ENCODE measurements around the gene TFG. TPM values are rescaled to one million over a fixed set of nuclear protein-coding genes. Genes with fewer than 3 reads are reported as not detected.
"Not testable (repeated sequence)": the region's sequence is repeated elsewhere in the genome, so short reads cannot be mapped to it uniquely, and the experiment has no call there.

TFG gene
- 29.4 and 65.3 TPM in 2 replicates for total RNA-seq (2014; rRNA removed; shearing (Covaris generic); ENCODE audit: low replicate concordance)

DNA sequence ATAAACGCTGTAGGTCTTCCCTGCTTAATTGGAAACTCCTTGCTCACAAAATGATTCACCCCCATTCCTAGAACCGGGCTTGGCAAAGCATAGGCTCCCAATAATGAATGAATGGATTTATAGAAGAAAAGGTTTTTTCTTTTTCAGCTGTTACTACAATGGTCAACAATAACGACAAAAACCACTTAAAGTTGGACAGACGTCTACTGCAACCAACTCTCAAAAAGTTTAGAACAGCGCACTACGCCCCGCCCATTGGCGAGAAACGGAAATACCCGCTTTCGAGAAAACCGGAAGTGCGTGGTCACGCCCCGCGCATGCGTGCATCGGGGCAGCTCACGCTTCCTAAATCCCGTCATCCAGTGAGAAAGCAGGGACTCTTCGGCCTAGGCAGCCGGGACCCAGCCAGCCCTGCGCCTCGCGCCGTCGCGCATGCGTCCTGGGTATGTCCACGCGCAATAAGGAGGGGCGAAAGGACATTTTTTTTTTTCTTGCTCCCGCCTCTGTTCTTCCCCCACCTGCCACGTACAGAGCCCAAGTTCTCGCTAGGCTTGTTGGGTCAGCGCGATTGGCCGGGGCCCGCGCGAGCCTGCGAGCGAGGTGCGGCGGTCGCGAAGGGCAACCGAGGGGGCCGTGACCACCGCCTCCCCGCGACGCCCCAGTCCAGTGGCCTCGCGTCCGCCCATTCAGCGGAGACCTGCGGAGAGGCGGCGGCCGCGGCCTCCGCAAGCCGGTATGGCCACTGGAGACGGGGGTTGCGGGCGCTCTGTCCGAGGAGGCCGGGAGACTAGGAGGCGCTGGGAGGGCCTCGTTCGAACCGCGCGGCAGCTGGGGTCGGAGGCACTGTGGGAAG lies at the start of gene TFG:
TSS of gene TFG (plus strand) at position 506 of the 853 bp plus-strand sequence. CDS start 4,192 bp downstream, outside the sequence.
- Histone ChIP-seq H3K9me2 (replicated peaks; ENCODE audit: insufficient read depth, low read length) (no peaks in the 10 kb centered on the region), H2AFZ (ENCODE audit: low read length) (peak within 1 kb of the TSS; percentile 16; the same call in 1 of the 2 replicates), H4K20me1 (ENCODE audit: insufficient read depth, low read depth, low read length) (peaks cover 16% of the 10 kb centered on the region; the same call in 1 of the 2 replicates), H3K36me3 (ENCODE audit: insufficient read depth, low read length) (peaks cover 24% of the 10 kb centered on the region), H3K79me2 (ENCODE audit: low read length) (peaks cover 47% of the 10 kb centered on the region), H3K9ac (ENCODE audit: low read length) (peak within 1 kb of the TSS; percentile 85), H3K4me2 (ENCODE audit: low read depth, low read length, poor library complexity, severe bottlenecking) (peak within 1 kb of the TSS; percentile 88), H3K27me3 (ENCODE audit: low read length) (no peaks in the 10 kb centered on the region), H3K27ac (ENCODE audit: low read length) (peak within 1 kb of the TSS; percentile 66), H3K4me1 (ENCODE audit: low read length) (peaks cover 22% of the 10 kb centered on the region), H3K4me3 (ENCODE audit: low read length) (peak within 1 kb of the TSS; percentile 75), H3K9me3 (ENCODE audit: low read length) (no peaks in the 10 kb centered on the region)
- DNase-seq: peak; percentile 99

DNA sequence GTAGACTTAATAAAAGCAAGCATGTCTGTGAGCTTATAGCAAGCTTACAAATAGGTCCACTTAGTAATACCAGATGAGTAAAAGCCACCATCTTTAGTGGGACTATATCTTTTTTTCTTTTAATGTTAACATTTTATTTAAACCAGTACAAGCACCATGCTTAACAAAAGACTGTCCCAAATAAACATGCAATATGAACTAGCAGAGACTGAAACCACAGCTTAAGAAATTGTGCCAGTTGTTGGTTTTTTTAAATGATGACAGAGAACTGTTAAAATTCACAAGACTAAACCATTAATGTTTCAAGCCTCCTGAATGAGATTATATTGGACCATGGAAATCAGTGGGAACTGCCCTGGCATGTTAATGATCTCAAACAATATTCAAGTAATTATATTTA lies 48.0 kb upstream of the TFG start:
- not testable (repeated sequence) for DNase-seq; H3K79me2 ChIP-seq (ENCODE audit: low read length); H3K4me1 ChIP-seq (ENCODE audit: low read length)

GRCh38 chr3:100662113-100662823 lies 47.0 kb upstream of the TFG start:
- no peak for DNase-seq
- Histone ChIP-seq H3K4me1 (ENCODE audit: low read length) (no peaks in the 10 kb centered on the region), H3K36me3 (ENCODE audit: insufficient read depth, low read length) (no peaks in the 10 kb centered on the region), H3K27ac (ENCODE audit: low read length) (no peak overlapping the region), H3K4me3 (ENCODE audit: low read length) (no peak overlapping the region), H2AFZ (ENCODE audit: low read length) (no peak overlapping the region), H3K4me2 (ENCODE audit: low read depth, low read length, poor library complexity, severe bottlenecking) (no peak overlapping the region), H3K27me3 (ENCODE audit: low read length) (no peaks in the 10 kb centered on the region), H3K9ac (ENCODE audit: low read length) (no peak overlapping the region), H4K20me1 (ENCODE audit: insufficient read depth, low read depth, low read length) (no peaks in the 10 kb centered on the region), H3K79me2 (ENCODE audit: low read length) (no peaks in the 10 kb centered on the region), H3K9me2 (replicated peaks; ENCODE audit: insufficient read depth, low read length) (no peaks in the 10 kb centered on the region), H3K9me3 (ENCODE audit: low read length) (no peaks in the 10 kb centered on the region)

More for the DNA sequence above, 48.0 kb upstream of the TFG start:
- not testable (repeated sequence) for H3K4me3 ChIP-seq (ENCODE audit: low read length); H3K36me3 ChIP-seq (ENCODE audit: insufficient read depth, low read length); H3K9me2 ChIP-seq (replicated peaks; ENCODE audit: insufficient read depth, low read length); H3K9ac ChIP-seq (ENCODE audit: low read length); H2AFZ ChIP-seq (ENCODE audit: low read length); H3K9me3 ChIP-seq (ENCODE audit: low read length); H3K4me2 ChIP-seq (ENCODE audit: low read depth, low read length, poor library complexity, severe bottlenecking); H3K27me3 ChIP-seq (ENCODE audit: low read length); H4K20me1 ChIP-seq (ENCODE audit: insufficient read depth, low read depth, low read length); H3K27ac ChIP-seq (ENCODE audit: low read length)

DNA sequence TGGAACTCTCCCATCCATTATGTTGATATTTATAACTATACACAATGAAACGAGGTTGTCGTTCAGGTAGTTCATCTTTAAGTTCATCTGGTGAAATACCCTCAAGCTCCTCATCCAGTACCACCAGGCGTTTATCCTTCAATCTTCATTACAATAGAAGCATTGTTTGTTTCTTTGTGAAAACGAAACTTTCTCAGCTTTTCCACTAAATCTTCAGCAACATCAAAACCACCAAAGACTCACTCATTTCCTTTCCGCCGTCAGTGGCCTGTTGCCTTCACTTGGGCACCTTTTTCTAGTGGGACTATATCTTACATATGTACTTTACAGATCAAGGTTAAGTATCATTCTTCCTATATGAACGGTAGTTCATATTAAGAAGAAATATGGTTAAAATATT lies 44.1 kb upstream of the TFG start:
- H3K4me2 ChIP-seq (ENCODE audit: low read depth, low read length, poor library complexity, severe bottlenecking): no peak overlapping the region
- H3K4me3 ChIP-seq (ENCODE audit: low read length): no peak overlapping the region
- no peak for DNase-seq
- H2AFZ ChIP-seq (ENCODE audit: low read length): no peak overlapping the region
- no peaks in the 10 kb centered on the region for H3K36me3 ChIP-seq (ENCODE audit: insufficient read depth, low read length)
- no peak overlapping the region for H3K27ac ChIP-seq (ENCODE audit: low read length)
- no peaks in the 10 kb centered on the region for H3K4me1 ChIP-seq (ENCODE audit: low read length)
- no peaks in the 10 kb centered on the region for H4K20me1 ChIP-seq (ENCODE audit: insufficient read depth, low read depth, low read length)
- H3K9ac ChIP-seq (ENCODE audit: low read length): no peak overlapping the region
- H3K9me3 ChIP-seq (ENCODE audit: low read length): no peaks in the 10 kb centered on the region
- H3K27me3 ChIP-seq (ENCODE audit: low read length): no peaks in the 10 kb centered on the region
- H3K79me2 ChIP-seq (ENCODE audit: low read length): no peaks in the 10 kb centered on the region
- H3K9me2 ChIP-seq (replicated peaks; ENCODE audit: insufficient read depth, low read length): no peaks in the 10 kb centered on the region

DNA sequence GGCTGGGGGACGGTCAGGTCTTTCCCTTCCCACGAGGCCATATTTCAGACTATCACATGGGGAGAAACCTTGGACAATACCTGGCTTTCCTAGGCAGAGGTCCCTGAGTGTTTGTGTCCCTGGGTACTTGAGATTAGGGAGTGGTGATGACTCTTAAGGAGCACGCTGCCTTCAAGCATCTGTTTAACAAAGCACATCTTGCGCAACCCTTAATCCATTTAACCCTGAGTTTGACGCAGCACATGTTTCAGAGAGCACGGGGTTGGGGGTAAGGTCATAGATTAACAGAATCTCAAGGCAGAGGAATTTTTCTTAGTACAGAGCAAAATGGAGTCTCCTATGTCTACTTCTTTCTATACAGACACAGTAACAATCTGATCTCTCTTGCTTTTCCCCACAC lies 42.6 kb upstream of the TFG start:
- not testable (repeated sequence) for H3K36me3 ChIP-seq (ENCODE audit: insufficient read depth, low read length); H4K20me1 ChIP-seq (ENCODE audit: insufficient read depth, low read depth, low read length); H3K9me3 ChIP-seq (ENCODE audit: low read length); H3K27ac ChIP-seq (ENCODE audit: low read length); H3K79me2 ChIP-seq (ENCODE audit: low read length); H2AFZ ChIP-seq (ENCODE audit: low read length); H3K9ac ChIP-seq (ENCODE audit: low read length); H3K4me3 ChIP-seq (ENCODE audit: low read length); H3K4me1 ChIP-seq (ENCODE audit: low read length); H3K27me3 ChIP-seq (ENCODE audit: low read length); DNase-seq; H3K4me2 ChIP-seq (ENCODE audit: low read depth, low read length, poor library complexity, severe bottlenecking); H3K9me2 ChIP-seq (replicated peaks; ENCODE audit: insufficient read depth, low read length)

GRCh38 chr3:100667316-100667715 lies 42.0 kb upstream of the TFG start:
- H3K9me3 ChIP-seq (ENCODE audit: low read length); H3K4me3 ChIP-seq (ENCODE audit: low read length); H3K4me1 ChIP-seq (ENCODE audit: low read length); H3K36me3 ChIP-seq (ENCODE audit: insufficient read depth, low read length); H3K9ac ChIP-seq (ENCODE audit: low read length); H4K20me1 ChIP-seq (ENCODE audit: insufficient read depth, low read depth, low read length); DNase-seq; H3K4me2 ChIP-seq (ENCODE audit: low read depth, low read length, poor library complexity, severe bottlenecking); H2AFZ ChIP-seq (ENCODE audit: low read length); H3K27me3 ChIP-seq (ENCODE audit: low read length); H3K9me2 ChIP-seq (replicated peaks; ENCODE audit: insufficient read depth, low read length); H3K79me2 ChIP-seq (ENCODE audit: low read length); H3K27ac ChIP-seq (ENCODE audit: low read length): not testable (repeated sequence)

DNA sequence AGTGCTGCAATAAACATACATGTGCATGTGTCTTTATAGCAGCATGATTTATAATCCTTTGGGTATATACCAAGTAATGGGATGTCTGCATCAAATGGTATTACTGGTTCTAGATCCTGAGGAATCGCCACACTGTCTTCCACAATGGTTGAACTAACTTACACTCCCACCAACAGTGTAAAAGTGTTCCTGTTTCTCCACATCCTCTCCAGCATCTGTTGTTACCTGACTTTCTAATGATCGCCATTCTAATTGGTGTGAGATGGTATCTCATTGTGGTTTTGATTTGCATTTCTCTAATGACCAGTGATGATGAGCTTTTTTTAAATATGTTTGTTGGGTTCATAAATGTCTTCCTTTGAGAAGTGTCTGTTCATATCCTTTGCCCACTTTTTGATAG lies 38.3 kb upstream of the TFG start:
- DNase-seq; H2AFZ ChIP-seq (ENCODE audit: low read length); H3K9me3 ChIP-seq (ENCODE audit: low read length); H3K4me3 ChIP-seq (ENCODE audit: low read length); H3K79me2 ChIP-seq (ENCODE audit: low read length); H3K27ac ChIP-seq (ENCODE audit: low read length); H3K27me3 ChIP-seq (ENCODE audit: low read length); H3K36me3 ChIP-seq (ENCODE audit: insufficient read depth, low read length); H4K20me1 ChIP-seq (ENCODE audit: insufficient read depth, low read depth, low read length); H3K9me2 ChIP-seq (replicated peaks; ENCODE audit: insufficient read depth, low read length); H3K4me2 ChIP-seq (ENCODE audit: low read depth, low read length, poor library complexity, severe bottlenecking); H3K9ac ChIP-seq (ENCODE audit: low read length); H3K4me1 ChIP-seq (ENCODE audit: low read length): not testable (repeated sequence)

GRCh38 chr3:100681496-100681895 lies 27.8 kb upstream of the TFG start:
- Histone ChIP-seq H3K27me3 (ENCODE audit: low read length) (no peaks in the 10 kb centered on the region), H3K4me3 (ENCODE audit: low read length) (no peak overlapping the region), H3K9me2 (replicated peaks; ENCODE audit: insufficient read depth, low read length) (no peaks in the 10 kb centered on the region), H3K9me3 (ENCODE audit: low read length) (no peaks in the 10 kb centered on the region), H3K4me2 (ENCODE audit: low read depth, low read length, poor library complexity, severe bottlenecking) (no peak overlapping the region), H4K20me1 (ENCODE audit: insufficient read depth, low read depth, low read length) (no peaks in the 10 kb centered on the region), H3K36me3 (ENCODE audit: insufficient read depth, low read length) (no peaks in the 10 kb centered on the region), H3K27ac (ENCODE audit: low read length) (no peak overlapping the region), H3K79me2 (ENCODE audit: low read length) (no peaks in the 10 kb centered on the region), H2AFZ (ENCODE audit: low read length) (no peak overlapping the region), H3K9ac (ENCODE audit: low read length) (no peak overlapping the region), H3K4me1 (ENCODE audit: low read length) (no peaks in the 10 kb centered on the region)
- DNase-seq: no peak

All from Karpas-422 (cell line).